ENCODE measurements around the gene UTP4.

Gene UTP4

DNA sequence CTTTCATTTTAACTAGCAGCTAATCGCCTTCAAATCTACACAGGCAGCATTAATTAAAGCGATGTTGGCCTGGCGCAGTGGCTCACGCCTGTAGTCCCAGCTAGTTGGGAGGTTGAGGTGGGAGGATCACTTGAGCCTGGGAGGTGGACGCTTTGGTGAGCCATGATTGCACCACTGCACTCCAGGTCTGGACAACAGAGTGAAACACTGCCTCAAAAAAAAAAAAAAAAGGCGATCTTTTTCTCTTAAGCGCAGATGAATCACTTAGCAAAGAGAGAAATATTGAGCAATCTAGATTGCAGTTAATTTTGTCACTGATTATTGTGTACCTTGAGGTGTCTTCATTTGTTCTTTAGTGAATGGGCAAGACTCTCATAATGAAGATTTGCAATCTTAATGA is 66.9 kb downstream of the UTP4 start:
- in situ Hi-C loops (cut with HindIII; ENCODE audit: low sequenced_read_pairs), result no loop called here

DNA sequence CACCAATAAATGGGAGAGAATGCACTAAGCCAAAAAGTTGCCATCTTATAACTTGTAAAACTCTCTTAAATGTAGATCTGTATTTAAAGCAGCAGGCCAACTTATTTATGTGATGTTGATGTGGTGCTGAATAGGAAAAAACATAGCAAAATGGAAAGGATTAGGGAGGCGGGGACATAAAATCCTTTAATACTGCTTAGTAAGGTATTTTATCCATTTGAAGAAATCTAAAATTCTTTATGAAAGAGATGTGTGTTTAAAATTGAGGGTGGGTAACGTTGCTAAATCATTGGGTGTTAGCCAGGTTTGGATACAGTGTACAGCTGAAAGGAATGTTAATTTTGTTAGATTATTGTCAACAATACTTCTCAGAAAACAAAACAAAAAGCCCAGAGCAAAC is 68.8 kb downstream of the UTP4 start:
- in situ Hi-C loops (cut with HindIII; ENCODE audit: low sequenced_read_pairs), result no loop called here

DNA sequence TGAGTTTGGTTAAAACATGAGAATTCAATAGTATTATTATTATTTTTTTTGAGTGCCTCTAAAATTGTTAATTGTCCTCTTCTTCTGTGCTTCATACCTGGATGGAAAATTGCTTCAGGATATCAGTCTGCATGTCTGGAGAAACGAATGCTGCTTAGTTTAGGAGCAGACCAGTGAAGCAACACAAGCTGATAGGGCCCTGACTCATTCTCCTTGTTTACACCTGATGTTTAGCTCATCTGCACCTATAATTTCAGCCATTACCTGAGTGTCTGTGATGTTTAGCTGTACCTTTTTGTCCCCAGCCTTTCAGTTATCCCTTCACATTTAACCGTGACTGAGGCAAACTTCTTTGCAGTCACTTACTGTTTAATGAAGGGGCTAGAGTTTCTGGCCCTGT is 69.3 kb downstream of the UTP4 start:
- in situ Hi-C loops (cut with HindIII; ENCODE audit: low sequenced_read_pairs), result no loop called here

DNA sequence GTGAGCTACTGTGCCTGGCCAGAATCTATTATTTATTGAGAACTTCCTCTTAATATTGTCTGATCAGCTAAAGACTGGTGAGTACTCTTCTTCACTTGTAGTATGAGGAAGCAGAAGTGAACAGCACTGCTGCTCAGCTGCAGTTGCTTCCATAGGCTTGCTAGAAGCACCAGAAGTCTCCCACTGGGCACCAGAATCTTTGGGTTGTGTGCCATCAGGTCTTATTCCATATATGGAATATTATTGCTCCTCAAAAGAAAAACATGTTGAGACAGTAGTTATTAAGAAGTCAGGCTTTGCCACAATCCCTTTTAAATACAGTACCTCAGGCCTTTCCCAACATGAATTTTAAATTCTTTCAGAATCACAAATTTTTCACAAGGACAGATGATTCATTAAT is 71.7 kb downstream of the UTP4 start:
- in situ Hi-C loops (cut with HindIII; ENCODE audit: low sequenced_read_pairs), result no loop called here

DNA sequence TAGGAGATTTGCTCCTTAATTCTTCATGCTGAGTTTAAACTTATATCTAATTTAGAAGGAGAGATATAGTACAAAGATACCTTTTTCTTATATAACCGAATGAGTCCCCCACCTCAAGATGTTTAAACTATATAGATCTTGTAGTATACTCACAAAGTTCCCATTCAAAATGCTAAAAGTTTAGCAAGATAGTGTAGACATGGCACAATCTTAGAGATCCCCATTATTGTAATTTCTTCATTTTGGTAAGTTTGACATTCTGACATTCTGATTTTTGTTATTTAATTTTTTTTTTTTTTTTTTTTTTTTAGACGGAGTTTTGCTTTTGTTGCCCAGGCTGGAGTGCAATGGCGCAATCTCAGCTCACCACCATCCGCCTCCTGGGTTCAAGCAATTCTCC is 77.3 kb downstream of the UTP4 start:
- in situ Hi-C loops (cut with HindIII; ENCODE audit: low sequenced_read_pairs), result no loop called here

DNA sequence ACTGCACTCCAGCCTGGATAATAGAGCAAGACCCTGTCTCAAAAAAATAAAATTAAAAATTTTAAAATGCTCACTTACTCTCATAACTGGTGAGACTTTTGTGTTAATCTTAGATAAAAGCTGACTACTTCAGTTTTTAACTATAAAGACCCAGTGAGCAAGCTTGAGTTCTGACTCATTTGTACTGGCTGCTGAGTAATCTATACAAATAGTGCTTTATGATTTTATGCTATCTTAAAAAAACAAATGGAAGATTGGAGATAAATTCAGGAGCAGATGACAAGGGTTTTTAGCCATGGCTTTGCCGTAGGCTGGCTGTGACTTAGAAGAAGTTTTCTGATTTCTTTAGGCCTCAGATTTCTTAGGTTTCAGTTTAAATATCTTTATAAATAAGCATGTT is 85.0 kb downstream of the UTP4 start:
- in situ Hi-C loops (cut with HindIII; ENCODE audit: low sequenced_read_pairs), result no loop called here

Data from DLD1 (cell line).